HG03565 (cell line): ENCODE measurements around the gene KRT82.
"Not testable (repeated sequence)": the region's sequence is repeated elsewhere in the genome, so short reads cannot be mapped to it uniquely, and the experiment has no call there.

Experiments used
- ATAC-seq: cut with Tn5 transposase; IDR thresholded peaks from one replicate; pipeline ENCODE4 v1.9.1; 2021; ENCODE audit warnings: mild to moderate bottlenecking, moderate library complexity; ENCODE audit not compliant: unreplicated experiment

Gene KRT82

DNA sequence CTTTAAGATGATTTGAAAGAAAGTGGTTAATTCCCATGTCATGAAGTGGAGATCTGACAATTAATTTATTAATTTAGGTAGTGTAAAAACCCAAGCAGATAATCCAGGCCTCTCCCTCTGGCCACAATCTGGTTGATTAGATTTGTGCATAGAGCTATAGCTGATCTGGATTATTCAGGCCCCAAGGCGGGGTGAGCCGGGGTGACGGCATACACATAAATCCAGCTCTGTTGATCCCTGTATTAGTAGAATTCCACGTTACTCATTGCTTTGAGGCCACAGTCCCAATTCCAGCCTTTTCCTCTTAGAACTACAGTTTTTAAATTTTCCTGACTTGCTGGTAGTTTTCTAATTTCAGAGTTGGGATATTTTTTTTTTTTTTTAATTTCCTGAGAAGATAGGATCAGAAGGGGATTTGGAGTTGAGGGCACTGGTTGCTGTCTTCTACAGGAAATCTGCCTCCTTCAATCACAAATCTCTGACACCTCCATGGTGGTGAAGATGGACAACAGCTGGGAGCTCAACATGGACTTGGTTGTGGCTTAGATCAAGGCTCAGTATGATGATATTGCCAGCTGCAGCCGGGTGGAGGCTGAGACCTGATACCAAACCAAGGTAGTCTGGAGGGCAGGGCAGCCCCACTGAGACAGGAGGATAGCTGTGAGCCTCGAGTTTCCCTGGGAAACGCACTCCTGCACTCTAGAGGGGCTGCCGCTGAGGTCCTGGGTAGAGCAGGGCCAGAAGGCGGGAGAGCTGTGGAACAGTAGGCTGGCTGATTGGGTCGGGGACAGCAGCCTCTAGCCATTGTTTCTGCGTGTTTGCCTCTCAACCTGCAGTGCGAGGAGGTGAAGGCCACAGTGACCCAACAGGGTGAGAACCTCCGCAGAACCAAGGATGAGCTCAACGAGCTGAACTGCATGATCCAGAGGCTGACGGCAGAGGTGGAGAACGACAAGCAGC lies 58.3 kb downstream of the KRT82 start:
- no peak for ATAC-seq

DNA sequence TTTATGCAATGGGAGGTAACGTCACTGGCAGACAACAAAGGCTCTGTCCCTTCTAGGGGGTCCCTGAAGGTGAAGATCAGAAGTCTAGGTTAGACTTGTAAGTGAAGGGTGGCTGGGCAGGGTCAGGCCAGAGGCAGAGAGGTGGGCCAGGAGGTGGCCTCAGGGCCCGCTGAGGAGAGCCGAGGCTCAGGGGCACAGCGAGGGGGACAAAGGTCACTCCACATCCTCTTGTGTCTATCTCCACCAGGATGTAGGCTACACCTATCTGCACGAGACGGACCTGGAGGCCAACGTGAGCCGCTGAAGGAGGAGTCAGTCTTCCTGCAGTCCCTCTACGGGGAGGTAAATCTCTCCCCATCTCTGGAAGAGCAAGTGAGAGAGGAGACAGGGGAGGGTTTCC lies 59.1 kb downstream of the KRT82 start:
- ATAC-seq, result no peak

DNA sequence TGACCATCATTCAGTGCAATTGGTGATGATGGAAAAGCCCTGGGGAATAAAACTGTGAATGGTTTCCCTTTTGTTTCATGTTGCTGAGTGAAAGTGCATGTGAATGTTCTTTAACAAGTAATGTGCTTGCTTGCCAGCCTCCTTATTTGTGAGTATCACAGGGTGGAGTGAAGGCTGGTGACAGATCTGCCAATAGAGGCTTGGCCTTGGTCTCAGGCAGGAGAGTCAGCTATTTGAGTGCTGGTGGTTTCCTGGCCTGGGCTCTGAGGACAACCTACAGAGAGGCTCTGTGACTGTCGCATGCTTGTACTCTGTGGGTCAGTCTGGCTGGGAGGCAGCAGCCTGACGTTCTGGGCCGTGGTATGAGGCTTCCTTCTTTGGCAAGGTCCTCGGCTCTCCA lies 59.5 kb downstream of the KRT82 start:
- no peak for ATAC-seq

DNA sequence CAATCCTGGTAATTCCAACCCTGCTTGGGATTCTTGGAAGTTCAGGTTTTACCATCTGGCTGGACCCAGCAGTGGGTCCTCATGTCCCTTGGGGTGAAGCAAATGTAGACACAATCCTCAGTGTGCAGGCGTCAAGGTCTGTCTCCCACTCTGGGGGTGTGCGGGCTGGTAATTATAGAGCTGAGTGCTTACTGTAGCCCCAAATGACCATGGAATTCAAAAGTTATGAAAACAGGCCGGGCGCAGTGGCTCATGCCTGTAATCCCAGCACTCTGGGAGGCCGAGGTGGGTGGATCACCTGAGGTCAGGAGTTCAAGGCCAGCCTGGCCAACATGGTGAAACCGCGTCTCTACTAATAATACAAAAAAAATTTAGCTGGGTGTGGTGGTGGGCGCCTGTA lies 61.1 kb downstream of the KRT82 start:
- ATAC-seq, result not testable (repeated sequence)

DNA sequence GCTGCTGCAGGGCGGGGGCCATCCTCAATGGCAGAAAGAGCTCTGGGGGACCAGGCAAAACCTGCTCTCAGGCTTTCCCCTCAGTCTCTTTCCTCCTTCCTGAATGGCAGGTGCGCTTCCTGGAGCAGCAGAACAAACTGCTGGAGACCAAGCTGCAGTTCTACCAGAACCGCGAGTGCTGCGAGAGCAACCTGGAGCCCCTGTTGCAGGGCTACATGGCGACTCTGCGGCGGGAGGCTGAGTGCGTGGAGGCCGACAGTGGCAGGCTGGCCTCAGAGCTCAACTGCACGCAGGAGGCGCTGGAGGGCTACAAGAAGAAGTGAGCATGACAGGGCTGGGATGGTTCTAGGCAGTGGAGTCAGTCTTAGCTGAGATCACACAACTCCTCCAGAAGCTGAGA lies 62.0 kb downstream of the KRT82 start:
- ATAC-seq, result no peak
